GM19463 (cell line): ENCODE data around the gene GLIPR2.
"Not testable (repeated sequence)": the region's sequence is repeated elsewhere in the genome, so short reads cannot be mapped to it uniquely, and the experiment has no call there.

Source experiments
- ATAC-seq: cut with Tn5 transposase; IDR thresholded peaks from one replicate; pipeline ENCODE4 v1.9.1; 2021; ENCODE audit warnings: mild to moderate bottlenecking, moderate library complexity; ENCODE audit not compliant: unreplicated experiment

GLIPR2 gene, protein sequence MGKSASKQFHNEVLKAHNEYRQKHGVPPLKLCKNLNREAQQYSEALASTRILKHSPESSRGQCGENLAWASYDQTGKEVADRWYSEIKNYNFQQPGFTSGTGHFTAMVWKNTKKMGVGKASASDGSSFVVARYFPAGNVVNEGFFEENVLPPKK

DNA sequence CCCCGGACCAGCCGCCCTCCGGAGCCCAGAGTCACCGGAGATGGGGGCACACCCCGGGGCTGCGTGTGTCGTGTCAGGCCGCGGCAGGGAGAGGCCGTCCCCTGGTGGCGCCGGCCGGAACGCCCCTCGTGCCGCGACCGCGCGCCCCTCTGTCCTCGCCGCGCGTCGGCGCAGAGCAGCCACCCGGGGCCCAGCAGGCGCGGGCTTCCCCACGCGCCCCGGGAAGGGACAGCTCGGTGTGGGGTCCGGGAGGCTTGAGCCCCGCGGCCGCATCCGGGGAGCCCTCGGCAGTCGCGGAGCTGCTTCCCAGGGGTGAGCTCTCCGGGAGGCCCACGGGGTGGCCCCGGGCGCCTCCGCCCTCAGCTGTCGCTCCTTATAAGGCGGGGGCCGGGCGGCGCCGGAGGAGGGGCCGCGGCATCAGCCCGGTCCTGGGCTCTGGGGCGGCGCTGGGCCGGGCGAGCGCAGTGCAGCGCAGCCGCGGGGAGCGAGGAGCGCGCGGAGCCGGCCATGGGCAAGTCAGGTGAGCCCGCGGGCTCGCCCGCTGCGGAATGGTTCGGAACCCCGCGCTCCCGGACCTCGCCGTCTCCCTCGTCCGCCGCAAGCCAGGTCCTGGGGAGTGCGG, at the start of gene GLIPR2:
GLIPR2 (plus strand) TSS at position 462 of the 622 bp plus-strand sequence; CDS start at position 508, 46 bp downstream.
- ATAC-seq, result peak; percentile 94

DNA sequence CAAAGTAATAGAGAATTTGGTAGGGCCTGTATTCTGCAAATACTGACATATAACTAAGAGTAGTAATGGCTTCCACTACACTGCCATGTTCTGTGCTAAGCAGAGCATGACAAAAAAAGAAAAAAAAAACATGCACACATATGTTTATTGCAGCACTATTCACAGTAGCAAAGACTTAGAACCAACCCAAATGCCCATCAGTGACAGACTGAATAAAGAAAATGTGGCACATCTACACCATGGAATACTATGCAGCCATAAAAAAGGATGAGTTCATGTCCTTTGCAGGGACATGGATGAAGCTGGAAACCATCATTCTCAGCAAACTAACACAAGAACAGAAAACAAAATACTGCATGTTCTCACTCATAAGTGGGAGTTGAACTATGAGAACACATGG, 49.5 kb upstream of the GLIPR2 start:
- ATAC-seq, result not testable (repeated sequence)

DNA sequence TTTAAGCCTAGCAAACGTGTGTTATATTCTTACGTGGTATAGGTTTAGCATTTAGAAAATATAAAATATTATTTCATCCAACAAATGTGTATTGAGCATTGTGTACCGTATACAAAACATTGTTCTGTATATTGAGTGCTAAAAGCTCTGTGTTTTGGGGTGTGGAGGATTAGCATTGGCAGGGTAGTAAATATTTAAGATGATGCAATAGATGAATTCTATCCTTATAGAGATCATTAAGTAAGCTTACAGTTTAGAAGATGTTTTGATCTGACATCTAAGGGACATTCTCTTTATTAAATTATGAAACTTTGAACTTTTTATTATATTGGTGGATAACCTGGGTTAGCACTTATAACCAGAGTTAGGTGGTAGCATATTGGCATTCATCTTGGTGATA, 48.5 kb upstream of the GLIPR2 start:
- no peak for ATAC-seq

DNA sequence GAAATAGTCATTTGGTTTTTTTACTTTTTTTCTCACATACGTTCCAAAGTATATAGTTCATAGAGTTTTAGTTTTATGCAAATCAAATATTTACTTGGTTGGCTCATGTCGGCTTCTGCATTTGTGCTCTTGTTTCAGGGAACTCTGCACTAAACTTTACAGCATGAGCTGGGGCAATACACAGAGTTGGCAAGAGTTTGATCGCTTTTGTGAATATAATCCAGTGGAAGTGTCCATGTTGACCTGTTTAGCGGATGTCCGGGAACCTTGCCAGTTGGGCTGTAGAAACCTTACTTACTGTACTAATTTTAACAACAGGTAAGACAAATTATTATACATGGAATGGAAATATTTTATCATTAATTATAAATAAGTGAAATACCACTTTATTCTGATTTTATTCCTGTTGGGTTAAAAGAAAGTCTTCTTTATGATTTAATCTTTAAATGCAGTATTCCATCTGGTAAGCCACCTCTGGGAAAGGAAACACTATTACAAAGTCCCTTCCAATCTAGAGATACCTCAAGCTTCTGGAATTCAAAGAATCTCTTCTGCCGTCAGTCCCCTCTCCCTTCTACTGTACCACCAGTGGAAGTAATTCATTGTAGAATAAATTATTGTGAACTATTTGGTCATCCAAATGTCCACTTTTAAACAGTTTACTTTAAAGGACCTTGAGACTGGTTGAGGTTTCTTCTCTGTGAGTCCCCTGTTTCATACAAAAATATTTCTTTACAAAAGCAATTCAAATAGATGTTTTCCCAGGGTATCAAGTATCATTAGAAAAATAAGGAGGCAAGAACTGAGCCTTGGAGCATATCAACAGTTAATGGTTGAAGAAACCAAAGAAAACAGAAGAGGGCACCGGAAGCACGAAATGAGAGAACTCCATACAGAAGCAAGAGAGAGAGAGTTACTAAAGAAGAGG, 45.2 kb upstream of the GLIPR2 start:
- no peak for ATAC-seq

DNA sequence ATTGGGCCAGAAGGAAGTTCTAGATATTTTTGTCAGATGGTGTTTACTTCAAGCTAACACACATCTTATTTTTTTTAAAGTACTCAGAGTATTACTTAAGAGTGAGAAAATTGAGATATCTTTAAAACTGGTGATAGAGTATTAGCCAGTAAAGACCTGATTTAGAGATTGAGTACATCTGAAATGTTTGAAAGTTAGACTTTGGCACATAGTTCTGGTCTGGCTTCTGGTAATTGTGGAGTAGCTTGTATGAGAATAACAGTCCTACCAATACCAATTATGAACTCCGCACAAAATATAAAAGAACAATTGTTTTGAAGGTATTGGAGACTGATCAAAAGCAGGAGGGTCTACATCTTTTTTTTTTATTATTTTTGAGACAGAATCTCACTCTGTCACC, 44.5 kb upstream of the GLIPR2 start:
- no peak for ATAC-seq

DNA sequence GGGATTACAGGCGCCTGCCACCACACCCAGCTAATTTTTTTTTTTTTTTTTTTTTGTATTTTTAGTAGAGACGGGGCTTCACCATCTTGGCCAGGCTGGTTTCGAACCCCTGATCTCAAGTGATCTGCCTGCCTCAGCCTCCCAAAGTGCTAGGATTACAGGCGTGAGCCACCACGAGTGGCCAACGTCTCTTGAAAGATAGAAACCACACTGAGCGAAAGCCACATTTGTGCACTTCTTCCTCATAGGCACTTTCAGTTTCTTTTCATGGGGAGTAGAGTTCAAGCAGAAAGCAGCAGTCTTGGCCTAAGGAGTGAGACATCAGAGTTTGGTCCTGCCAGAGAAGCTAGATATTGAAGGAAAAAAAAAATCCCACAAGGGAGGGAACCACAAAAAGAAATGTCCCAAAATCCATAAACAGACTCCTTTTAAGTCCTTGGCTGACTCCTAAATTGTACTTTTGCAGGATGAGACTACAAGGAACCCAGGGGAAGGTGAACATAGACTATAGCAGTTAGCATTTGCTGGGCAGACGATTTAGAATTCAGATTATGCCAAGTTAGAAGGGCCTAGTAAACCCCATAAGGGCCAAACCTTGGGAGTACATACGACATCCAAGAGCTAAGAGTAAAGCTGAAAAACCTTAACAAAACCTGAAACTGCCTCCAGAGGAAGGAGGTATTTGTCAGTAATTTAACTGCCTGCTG, 43.9 kb upstream of the GLIPR2 start:
- ATAC-seq, result peak; percentile 95

DNA sequence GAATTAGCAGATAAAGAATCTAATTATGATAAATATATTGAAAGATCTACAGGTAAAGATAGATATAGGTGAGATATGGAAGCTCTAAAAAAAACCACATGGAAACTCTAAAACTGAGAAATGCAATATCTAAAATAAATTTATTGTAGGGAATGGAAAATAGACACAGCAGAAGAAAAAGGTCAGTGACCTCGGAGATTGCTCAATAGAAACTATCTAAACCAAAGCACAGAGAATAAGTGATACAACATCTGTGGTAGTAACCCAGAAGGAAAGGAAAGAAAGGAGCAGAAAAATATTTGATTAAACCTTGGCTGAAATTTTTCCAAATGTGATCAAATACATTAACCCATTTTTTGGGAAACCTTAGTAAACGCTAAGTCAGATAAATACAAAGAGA, 43.1 kb upstream of the GLIPR2 start:
- ATAC-seq, result no peak

DNA sequence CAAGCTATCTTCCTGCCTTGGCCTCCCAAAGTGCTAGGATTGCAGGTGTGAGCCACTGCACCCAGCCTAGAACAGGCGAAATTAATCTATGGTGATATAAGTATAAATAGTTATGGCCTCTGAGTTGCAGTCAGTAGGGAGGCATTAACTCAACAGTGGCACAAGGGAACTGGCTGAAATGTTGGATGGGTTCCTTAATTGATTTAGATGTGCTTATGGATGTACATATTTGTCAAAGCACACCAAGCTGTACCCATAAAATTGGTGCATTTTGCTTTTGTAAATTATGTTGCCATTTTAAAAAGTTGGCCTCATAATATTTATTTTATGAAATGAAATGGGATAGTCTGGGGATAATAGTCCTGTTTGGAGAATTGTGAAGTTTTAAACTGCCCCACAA, 36.8 kb upstream of the GLIPR2 start:
- ATAC-seq, result no peak

DNA sequence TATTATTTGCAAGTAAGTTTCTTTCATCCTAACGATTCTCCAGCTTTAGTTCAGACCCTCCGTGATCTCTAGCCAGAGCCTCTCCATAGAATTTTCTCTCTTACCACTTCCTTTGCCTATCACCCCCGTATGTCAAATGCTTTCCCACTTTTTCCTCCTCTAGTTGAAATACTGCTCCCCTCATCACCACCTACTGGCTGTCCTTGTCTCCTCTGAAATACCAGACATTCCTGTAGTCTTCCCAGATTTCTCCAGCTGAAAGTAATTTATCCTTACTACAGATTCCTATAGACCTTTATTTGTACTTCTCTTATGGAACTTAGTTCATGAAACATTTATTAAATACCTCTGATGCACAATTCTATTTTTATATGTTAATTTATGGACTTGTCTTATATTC, 36.0 kb upstream of the GLIPR2 start:
- no peak for ATAC-seq

DNA sequence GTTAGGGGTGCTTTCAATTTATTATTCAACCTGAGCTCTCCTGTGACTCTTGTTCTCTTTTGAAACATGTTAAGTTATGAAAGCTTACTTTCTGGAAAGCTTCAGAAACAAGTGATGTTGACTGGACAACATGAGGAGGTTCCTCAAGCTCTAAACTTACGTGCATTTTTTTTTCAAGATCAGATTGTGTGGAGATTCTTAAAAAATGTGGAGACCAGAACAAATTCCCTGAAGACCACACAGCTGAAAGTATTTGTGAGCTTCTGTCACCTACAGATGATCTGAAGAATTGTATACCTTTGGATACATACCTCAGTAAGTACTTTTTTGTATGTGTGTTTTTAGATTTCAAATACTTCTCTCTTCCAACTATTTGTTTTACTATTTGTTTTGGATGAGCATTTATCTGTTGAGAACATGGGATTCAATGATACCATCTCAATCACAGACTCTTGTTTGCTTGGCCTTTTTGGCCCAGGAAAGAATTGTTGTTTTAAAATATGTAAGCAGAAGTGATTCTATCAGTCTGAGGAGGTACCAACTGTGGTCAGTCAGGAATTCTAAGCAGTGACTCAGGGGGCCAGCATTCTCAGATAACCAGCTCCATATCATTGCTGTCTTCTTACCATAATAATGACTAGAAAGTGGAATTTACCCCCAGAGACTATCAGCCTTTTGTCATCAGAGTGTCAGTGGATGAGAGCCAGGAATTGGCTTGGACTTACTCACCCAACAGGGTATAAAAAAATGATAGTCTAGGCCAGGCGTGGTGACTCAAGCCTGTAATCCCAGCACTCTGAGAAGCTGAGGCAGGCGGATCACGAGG, 34.4 kb upstream of the GLIPR2 start:
- ATAC-seq, result no peak

DNA sequence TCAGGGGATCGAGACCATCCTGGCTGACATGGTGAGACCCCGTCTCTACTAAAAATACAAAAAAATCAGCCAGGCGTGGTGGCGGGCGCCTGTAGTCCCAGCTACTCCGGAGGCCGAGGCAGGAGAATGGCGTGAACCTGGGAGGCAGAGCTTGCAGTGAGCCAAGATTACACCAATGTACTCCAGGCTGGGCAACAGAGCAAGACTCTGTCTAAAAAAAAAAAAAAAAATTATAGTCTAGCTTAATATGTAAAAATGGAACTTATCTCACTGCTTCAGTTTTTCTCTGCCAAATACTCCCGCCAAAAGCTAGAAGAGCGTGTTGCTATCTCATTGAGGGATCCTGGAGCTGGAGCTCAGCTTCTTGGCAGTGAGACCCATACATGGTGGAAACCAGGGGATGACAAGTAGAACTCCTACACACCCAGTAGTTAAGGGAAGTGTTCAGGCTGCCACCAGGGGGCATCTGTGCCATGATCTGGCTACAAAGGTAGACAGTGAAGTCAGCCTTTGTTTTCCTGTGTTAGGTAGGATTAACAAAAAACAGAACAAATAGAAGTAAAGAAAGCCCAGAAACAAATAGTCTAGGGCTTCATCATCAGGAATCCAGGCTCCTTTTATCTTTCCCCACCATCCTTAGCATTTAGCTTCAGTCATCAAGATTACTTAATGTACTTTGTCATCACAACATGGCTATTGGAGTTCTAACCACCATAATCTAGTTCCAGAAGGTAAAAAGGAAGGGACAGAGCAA, 33.6 kb upstream of the GLIPR2 start:
- peak; percentile 63 for ATAC-seq

DNA sequence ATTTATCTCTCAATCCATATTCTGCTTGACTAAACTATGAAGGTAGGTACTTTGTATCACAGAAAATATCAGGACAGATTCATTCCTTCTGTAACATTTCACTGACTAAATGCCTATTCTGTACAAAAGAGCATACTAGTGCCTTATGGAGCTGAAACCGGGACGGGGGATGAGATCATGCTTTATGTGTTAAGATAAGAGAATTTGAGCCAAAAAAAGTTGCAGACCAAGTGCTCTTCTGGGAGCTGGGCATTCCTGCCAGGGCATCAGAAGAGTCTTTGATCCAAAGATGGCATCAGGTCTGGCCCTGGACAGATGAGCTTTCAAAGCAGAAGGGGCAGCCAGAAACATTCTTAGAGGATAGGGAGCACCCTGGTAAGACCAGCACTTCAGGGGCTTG, 27.5 kb upstream of the GLIPR2 start:
- no peak for ATAC-seq

DNA sequence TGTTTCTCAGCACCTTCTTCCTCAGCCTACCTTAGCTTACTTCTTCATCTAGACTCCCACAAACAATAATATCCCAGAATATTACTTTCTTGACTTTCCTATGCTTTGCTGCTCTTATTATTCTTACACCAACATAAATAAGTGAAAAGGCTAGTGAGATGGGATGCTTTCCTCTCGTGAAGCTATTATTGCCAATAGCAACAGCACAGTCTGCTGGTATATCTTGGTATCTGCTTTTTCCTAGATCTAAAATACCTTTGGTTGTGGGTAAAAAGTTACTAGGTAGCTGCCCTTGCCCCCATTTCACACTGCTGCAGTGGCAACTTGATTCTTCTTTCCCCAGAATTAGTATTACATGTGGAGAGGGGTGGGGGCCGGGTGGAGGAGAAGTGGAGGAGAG, 26.1 kb upstream of the GLIPR2 start:
- no peak for ATAC-seq

DNA sequence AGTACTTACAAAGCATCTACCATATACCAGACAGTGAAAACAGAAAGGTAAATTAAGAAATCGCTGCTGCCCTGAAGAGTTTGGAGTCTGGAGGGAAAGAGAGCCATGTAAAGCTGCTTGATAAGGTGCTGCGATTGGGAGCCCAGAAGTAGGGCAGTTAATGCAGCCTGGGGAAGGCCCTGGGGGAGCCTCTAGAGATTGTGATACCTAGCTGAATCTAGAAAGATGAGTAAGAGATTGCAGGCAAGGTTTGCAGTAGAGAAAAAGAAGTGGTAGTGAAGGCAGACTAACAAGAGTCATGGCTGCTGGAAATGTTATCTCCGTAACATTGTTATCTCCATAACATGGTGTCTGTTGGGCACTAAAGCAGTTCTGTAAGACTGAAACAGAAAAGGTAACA, 24.0 kb upstream of the GLIPR2 start:
- no peak for ATAC-seq

DNA sequence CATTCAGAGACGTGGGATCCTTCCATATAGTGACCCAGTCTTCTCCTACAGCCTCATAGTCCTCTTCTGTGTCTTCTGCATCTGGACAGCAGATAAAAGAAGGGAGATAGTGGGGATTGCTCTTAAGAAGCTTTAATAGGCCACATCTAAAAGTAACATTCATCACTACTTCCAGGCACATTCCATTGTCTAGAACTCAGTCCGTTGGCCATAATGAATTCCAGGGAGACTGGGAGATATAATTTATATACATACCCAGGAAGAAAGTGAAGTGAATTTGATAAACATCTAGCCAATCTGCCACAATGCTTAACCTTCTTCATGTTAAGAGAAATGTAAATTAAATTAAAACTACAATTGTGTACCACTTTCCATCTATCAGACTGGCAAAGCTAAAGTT, 22.5 kb upstream of the GLIPR2 start:
- no peak for ATAC-seq

DNA sequence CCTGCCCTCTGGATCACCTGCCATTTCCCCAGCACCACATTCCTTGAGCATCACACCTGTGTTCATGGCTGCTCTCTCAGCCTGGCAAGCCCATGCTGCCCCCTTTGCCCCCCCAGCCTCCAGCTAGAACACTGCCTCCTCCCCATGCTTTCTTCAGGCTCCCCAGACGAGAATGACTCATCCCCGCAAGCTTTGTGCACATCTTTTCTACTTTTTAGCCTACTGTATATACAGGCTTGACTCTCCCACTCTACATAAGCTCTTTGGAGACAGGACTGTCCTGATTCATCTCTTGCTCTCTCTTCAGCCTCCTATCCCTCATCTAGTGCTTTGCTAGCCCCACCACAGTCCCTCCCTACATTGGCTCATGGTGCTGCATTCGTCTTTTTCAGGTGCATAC, 19.9 kb upstream of the GLIPR2 start:
- no peak for ATAC-seq

DNA sequence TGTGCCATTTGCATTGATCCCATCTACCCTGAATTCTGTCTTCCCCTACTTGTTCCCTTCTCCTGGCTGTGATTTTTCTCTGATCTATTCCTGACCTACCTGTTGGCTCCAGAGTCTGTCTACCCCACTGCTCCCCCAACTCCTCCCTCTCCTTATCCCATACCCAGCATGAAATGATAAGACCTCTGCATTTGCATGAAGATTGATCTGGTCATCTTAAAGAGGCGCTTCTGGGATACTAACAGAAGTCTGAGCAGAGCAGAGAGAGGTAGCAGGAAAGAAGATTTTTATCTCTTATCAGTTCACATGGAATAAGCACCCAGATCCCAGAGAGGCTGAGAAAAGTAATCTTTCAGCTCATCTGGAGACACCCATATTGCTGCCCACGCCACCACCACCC, 18.3 kb upstream of the GLIPR2 start:
- no peak for ATAC-seq

DNA sequence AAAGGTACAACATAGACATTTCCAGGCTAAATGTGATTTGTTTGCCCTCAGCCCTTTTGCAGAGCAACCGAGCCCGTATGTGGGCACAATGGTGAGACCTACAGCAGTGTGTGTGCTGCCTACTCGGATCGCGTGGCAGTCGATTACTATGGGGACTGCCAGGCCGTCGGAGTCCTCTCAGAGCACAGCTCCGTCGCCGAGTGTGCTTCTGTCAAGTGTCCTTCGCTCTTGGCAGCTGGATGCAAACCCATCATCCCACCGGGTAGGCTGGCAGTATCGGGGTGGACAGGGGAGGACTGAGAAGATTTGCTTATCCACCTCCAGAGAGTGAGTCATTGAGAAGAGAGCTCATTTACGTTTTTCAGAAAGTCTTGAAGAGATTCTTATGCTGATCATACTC, 17.8 kb upstream of the GLIPR2 start:
- no peak for ATAC-seq

DNA sequence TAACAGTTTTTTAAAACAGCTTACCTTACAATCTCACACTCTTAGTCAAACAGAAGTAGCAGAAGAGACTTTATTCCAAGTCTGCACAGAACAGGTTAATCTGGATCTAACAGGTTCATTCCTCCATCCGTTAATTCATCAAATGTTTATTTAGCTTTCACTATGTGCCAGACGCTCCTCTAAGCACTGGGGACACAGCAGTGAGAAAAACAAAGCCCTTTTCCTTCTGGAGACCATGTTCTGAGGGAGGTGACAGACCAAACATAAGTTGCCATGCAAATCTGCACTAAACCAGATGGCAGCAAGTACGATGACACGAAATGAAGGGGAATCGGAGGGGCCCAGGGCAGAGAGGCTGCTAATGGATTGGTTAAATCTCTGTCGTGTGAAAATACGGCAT, 17.1 kb upstream of the GLIPR2 start:
- ATAC-seq, result no peak

DNA sequence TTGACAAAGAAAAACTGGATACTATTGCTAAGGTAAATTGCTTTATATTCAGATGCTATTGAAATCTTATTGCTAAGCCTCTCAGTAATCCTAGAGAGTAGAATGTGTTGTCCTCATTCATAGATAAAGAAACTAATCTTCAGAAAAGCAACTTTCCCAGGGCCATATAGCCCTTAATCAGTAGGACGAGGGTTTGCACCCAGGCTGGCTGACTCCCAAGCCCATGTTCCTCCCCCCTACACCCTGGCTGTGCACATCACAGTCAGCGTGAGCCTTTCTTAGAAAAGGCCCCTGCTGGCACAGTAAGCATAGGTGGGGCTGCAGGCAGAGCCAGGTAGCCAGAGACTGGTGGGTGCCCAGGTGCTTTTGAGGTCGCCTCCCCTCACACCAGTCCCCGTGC, 15.8 kb upstream of the GLIPR2 start:
- no peak for ATAC-seq
